Fibroblast of villous mesenchyme (primary cell): ENCODE measurements around the gene ASB16. TPM values are rescaled to one million over a fixed set of nuclear protein-coding genes. Genes with fewer than 3 reads are reported as not detected.
"Not testable (repeated sequence)": the region's sequence is repeated elsewhere in the genome, so short reads cannot be mapped to it uniquely, and the experiment has no call there.

Experiments used
- DNase-seq: peaks from one replicate; pipeline ENCODE4 v3.0.0-alpha.2; 2010; ENCODE audit warnings: low read depth
- H3K4me3 ChIP-seq: 2 replicates; pipeline ENCODE4 v1.5.1; 2011; ENCODE audit warnings: low read depth, mild to moderate bottlenecking, low read length
- CTCF ChIP-seq: IDR thresholded peaks from 2 replicates; pipeline ENCODE4 v1.5.1; 2012; ENCODE audit warnings: low read depth, mild to moderate bottlenecking, low read length; ENCODE audit not compliant: insufficient read depth
- total RNA-seq: library from RNA; depleted of rRNA; stranded (reverse); fragments of >200 nt; gene quantifications from 2 replicates; pipeline ENCODE4 v1.2.3, GENCODE V29; 2012

ASB16 gene
- total RNA-seq, 1 donor = not detected

DNA sequence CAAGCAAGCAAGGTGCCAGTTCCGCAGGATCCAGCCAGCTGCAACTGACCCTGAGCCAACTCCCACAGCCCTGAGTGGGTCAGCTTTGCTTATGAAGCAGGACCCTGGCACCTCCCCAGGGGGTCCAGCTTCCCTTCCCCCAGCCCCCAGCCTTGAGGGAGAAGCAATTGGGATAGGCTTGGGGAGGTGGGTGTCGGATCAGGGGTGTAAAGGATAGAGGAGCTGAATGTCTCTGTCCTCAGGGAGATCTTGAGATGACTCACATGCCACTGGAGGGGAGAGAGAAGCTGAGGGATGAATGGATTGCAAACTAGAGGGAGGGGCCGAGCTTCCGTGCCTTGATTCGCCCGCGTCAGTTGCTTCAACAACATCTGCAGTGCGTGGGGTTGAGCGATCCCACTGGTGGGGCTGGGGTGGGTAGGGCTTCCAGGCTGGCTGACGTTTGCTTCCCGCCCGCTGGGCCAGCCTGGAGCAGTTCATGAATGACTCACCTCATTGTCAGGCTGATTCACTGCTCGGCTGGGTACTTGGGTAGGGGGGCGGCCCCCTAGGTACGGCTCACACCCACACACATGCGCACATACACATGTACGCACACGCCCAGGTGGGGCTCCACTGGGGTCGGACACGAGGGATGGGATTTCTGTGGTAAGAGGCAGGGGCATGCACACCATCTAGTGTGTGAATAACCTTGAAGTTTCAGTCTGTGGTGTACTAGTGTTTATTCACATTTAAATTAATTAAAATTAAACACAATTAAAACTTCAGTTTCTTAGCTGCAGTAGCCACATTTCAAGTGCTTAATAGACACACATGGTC lies 32.4 kb upstream of the ASB16 start:
- TF ChIP-seq CTCF = no peak

DNA sequence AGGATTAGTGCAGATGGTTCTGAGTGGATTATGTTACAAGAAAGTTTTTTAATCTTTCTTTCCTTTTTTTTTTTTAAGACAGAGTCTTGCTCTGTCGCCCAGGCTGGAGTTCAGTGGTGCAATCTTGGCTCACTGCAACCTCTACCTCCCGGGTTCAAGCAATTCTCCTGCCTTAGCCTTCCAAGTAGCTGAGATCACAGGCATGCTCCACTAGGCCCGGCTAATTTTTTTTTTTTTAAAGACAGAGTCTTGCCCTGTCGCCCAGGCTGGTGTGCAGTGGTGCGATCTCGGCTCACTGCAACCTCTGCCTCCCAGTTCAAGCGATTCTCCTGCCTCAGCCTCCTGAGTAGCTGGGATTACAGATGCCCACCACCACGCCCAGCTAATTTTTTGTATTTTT lies 26.6 kb upstream of the ASB16 start:
- H3K4me3 ChIP-seq, DNase-seq: not testable (repeated sequence)

More for the DNA sequence above, 32.4 kb upstream of the ASB16 start:
- peak; percentile 99 for DNase-seq
- peak overlapping the region; percentile 40 for H3K4me3 ChIP-seq

DNA sequence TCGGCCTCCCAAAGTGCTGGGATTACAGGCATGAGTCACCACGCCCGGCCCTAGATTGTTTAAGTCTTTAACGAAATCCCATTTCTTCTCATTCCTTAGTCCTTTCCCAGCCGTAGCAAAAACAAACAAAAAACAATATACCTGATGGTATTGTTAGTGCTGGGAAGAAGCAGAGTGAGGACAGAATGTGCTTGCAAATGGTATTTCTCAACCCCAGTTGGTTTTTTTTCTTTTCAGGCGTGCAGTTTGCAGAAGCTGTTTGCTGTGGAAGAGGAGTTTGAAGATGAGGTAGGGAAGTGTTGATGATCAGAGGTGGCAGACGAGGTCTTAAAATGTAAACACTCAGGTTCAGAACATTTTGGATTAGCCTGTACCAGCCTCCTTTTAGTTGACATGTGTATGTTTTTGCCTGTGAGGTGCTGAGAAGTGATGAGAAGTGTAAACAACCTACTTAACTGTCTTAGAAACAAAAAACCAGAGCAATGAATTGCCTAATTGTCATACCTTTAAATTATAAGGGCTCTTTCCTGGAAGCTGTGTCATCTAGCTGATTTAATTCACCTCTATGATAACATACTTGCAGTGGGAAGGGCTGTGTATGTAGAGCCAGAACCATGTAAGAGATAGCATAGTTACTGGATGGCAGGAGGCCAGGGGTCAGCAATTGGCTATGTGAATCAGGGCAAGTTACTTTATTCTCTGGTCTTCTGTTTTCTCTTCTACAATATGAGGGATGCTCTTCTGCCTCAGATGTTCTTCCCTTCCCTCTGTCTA lies 25.4 kb upstream of the ASB16 start:
- peak; percentile 75 for DNase-seq
- TF ChIP-seq CTCF = no peak
- no peak overlapping the region for H3K4me3 ChIP-seq

DNA sequence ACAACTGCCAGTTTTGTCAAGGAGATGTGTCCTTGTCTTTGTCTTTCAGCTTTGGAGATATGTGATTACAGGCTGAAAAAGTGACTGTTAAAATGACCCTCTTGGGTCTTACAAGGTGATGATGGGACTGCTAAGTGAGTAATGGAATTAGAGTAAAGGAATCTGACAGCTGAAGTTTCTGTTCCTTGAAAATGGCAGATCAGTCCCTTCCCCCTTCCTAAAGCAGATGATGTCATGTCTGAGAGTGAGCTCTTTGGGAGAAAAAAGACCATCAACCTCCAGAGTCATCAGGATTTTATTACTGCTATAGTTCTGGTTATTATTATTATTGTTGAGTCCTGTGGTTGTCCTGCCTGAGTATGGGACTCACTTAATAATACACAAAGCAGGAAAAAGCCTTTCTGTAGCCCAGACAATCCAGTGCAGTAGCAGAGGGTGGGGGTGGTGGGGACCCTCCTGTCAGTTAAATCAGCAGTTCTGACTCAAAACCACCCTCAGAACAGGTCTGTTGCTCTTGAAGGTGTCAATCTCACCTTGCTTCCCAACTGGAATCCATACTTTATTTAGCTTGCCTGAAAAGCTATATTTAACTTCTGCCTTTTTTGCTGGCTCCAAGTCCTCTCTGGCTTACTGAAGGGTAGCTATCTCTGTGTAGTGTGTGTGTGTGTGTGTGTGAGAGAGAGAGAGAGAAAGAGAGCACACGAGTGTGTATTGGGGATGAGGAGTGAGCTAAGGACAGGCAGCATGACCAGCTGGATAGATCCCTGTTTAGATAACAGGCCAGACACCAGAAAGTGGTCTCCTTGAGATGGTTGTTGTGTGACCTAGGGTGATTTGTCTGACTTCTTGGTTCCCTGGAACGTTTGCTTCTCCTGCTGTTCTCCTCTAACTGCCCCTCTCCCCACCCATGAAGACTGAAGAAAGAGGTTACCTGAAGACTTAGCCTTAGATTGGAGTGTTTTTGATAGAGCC lies 23.8 kb upstream of the ASB16 start:
- no peak for TF ChIP-seq CTCF
- DNase-seq = no peak
- H3K4me3 ChIP-seq = no peak overlapping the region

- no peak for TF ChIP-seq CTCF
- DNase-seq = no peak
- H3K4me3 ChIP-seq = no peak overlapping the region
These were observed 22.7 kb upstream of the ASB16 start for GRCh38 chr17:44147812-44148211.

DNA sequence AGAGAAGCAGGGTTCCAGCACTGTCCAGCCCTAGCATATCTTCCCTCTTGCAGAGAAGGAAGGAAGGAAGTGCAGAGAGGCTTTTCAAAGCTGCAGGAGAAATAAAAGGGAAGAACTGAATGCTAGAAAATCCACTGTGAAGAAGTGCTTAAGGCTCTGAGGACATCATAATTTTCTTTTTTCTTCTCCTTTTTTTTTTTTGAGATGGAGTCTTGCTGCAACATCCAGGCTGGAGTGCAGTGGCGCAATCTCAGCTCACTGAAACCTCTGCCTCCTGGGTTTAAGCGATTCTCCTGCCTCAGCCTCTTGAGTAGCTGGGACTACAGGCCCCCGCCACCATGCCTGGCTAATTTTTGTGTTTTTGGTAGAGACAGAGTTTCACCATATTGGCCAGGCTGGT lies 21.4 kb upstream of the ASB16 start:
- DNase-seq, H3K4me3 ChIP-seq: not testable (repeated sequence)

GRCh38 chr17:44149750-44150329 lies 20.7 kb upstream of the ASB16 start:
- no peak for TF ChIP-seq CTCF
- no peak for DNase-seq
- no peak overlapping the region for H3K4me3 ChIP-seq
